NOMO-1 treated with dmso at 0.1 percent for 144 hours (cell line): ENCODE measurements around the gene KCNK5.

ENCODE experiments used
- DNase-seq: peaks from one replicate; lab custom pipeline; 2025; ENCODE audit not compliant: unreplicated experiment; lab: John Stamatoyannopoulos, UW

KCNK5 gene

GRCh38 chr6:39240155-39240757 is 11.0 kb upstream of the KCNK5 start:
- DNase-seq: no peak

- no peak for DNase-seq
Observed at GRCh38 chr6:39239527-39240154, 10.4 kb upstream of the KCNK5 start.

- no peak for DNase-seq
Observed at GRCh38 chr6:39236742-39237141, 7.5 kb upstream of the KCNK5 start.

- no peak for DNase-seq
Observed at GRCh38 chr6:39233333-39233732, 4.1 kb upstream of the KCNK5 start.

GRCh38 chr6:39231521-39232243 is 2.4 kb upstream of the KCNK5 start:
- DNase-seq: no peak

GRCh38 chr6:39230654-39231035 is 1.4 kb upstream of the KCNK5 start:
- DNase-seq: no peak

GRCh38 chr6:39228111-39228971 is 934 bp downstream of the KCNK5 start:
- DNase-seq: no peak

GRCh38 chr6:39227476-39227875 is 1.8 kb downstream of the KCNK5 start:
- DNase-seq: no peak

- no peak for DNase-seq
Observed at GRCh38 chr6:39226639-39227329, 2.5 kb downstream of the KCNK5 start.

GRCh38 chr6:39225946-39226437 is 3.3 kb downstream of the KCNK5 start:
- DNase-seq: peak; percentile 72

GRCh38 chr6:39225543-39225942 is 3.7 kb downstream of the KCNK5 start:
- no peak for DNase-seq

- no peak for DNase-seq
Observed at GRCh38 chr6:39224523-39225182, 4.6 kb downstream of the KCNK5 start.

- DNase-seq: peak; percentile 11
Observed at GRCh38 chr6:39224011-39224410, 5.3 kb downstream of the KCNK5 start.

- DNase-seq: no peak
Observed at GRCh38 chr6:39223555-39223954, 5.7 kb downstream of the KCNK5 start.

GRCh38 chr6:39223061-39223460 is 6.2 kb downstream of the KCNK5 start:
- no peak for DNase-seq

- DNase-seq: no peak
Observed at GRCh38 chr6:39221779-39222641, 7.3 kb downstream of the KCNK5 start.

- DNase-seq: no peak
Observed at GRCh38 chr6:39221115-39221514, 8.2 kb downstream of the KCNK5 start.

- peak; percentile 72 for DNase-seq
Observed at GRCh38 chr6:39218868-39219567, 10.3 kb downstream of the KCNK5 start.
